NCI-H226 (cell line): ENCODE data around the gene NOX5.
"Not testable (repeated sequence)": the region's sequence is repeated elsewhere in the genome, so short reads cannot be mapped to it uniquely, and the experiment has no call there.

Source experiments
- DNase-seq: peaks from one replicate; pipeline ENCODE4 v3.0.0-alpha.2; 2015

Gene NOX5, protein sequence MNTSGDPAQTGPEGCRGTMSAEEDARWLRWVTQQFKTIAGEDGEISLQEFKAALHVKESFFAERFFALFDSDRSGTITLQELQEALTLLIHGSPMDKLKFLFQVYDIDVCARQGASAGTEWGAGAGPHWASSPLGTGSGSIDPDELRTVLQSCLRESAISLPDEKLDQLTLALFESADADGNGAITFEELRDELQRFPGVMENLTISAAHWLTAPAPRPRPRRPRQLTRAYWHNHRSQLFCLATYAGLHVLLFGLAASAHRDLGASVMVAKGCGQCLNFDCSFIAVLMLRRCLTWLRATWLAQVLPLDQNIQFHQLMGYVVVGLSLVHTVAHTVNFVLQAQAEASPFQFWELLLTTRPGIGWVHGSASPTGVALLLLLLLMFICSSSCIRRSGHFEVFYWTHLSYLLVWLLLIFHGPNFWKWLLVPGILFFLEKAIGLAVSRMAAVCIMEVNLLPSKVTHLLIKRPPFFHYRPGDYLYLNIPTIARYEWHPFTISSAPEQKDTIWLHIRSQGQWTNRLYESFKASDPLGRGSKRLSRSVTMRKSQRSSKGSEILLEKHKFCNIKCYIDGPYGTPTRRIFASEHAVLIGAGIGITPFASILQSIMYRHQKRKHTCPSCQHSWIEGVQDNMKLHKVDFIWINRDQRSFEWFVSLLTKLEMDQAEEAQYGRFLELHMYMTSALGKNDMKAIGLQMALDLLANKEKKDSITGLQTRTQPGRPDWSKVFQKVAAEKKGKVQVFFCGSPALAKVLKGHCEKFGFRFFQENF

DNA sequence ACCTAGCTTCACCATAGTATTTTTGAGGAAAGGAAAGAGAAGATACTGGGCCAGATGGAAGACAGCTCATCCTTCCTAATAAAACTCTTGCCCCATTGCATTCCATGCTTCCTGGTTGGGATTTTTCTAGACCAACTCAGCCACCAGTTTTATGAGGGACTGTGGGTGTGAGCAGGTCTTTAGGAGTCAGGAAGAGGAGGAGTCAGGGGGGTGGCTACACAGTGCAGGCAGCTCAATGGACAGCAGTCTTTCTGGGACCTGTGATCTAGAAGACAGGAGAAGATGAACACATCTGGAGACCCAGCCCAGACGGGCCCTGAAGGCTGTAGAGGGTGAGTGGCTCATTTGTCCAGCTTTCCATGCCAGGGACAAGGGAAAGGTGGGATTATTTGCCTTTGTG lies at the start of gene NOX5:
NOX5 (plus strand) TSS at position 242 of the 400 bp plus-strand sequence; CDS start at position 283, 41 bp downstream.
- DNase-seq, result peak; percentile 60

DNA sequence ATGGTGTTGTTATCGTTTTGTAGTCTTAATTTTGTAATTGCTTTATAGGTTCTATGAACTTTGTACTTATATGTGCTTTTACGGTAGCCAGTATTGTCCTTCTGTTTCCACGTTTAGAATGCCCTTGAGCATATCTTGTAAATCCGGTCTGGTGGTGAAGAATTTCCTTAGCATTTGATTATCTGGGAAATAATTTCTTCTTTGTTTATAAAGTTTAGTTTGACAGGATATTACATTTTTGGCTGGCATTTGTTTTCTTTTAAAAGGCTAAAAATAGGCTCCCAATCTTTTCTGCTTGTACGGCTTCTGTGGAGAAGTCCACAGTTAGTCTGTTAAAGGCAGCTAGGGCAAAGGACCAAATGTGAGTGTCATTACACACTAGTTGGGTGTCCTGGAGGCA lies 47.5 kb upstream of the NOX5 start:
- no peak for DNase-seq

DNA sequence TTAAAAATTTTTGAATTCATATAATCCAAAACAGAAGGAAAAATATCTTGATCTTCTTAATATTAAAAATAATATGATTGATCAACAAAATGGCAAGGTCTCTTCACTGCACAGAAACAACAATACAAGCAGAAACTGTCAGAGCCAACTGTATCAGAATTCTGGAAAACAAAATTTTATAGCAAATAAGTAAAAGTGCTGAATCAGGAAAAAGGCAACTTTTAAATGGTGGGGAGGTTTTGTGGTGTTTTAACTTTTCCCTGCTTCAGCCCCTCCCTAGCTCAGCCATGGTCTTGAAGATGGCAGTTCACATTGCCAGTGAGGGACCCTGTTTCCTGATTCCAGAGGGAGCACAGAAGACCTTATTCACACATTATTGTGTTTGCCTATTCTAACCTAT lies 46.5 kb upstream of the NOX5 start:
- DNase-seq, result no peak

DNA sequence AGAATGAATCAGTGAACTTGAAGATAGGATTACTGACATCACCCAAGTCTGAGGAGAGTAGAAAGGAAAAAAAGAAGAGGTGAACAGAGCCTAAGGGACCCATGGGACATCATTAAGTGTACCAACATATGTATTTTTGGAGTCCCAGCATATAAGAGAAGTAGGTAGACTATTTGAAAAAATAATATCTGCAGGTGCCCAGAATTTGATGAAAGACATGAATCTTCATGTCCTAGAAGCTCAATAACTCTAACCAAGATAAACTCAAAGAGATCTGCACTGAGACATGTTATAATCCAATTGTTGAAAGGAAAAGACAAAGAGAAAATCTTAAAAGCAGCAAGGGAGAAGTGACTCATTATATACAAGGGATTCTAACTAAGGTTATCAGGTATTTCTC lies 45.2 kb upstream of the NOX5 start:
- DNase-seq, result no peak

DNA sequence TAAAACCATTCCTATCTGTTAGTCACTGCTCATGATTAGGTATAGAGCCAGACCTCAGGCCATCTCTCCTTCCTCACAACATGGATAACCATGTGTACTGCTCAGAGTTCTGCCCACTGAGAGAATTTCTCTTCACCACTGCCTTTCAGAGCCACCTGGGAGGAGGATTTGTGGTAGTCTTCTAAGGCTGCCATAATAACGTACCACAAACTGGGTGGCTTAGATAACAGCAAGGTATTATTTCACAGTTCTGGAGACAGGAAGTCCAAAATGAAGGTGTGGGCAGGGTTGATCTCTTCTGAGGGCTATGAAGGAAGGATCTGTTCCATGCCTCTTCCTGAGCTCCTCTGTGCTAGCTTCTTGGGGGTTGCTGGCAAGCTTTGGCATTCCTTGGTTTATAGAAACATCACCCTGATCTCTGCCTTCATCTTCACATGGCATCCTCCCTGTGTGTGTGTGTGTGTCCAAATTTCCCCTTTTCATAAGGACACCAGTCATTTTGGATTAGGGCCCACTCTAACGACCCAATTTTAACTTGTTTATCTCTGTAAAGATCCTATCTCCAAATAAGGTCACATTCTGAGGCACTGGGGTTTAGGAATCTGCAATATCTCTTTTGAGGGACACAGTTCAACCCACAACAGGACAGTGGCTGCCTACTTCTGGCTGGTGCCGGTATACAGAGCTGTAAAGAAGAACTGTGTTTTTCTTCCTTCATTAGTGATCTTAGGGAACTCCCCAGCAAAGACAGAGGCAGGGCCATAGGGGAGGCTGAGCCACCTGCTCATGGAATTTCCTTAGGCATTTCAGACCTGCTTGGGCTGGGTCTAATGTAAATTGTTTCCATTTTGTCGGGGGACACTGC lies 42.1 kb upstream of the NOX5 start:
- no peak for DNase-seq

DNA sequence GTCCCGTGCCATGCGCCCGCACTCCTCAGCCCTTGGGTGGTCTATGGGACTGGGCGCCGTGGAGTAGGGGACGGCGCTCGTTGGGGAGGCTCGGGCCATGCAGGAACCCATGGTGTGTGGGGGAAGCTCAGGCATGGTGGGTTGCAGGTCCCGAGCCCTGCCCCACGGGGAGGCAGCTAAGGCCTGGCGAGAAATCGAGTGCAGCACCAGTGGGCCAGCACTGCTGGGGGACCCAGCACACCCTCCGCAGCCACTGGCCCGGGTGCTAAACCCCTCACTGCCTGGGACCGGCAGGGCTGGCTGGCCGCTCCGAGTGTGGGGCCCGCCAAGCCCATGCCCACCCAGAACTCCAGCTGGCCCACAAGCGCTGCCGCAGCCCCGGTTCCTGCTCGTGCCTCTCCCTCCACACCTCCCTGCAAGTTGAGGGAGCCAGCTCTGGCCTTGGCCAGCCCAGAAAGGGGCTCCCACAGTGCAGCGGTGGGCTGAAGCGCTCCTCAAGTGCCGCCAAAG lies 38.8 kb upstream of the NOX5 start:
- not testable (repeated sequence) for DNase-seq

DNA sequence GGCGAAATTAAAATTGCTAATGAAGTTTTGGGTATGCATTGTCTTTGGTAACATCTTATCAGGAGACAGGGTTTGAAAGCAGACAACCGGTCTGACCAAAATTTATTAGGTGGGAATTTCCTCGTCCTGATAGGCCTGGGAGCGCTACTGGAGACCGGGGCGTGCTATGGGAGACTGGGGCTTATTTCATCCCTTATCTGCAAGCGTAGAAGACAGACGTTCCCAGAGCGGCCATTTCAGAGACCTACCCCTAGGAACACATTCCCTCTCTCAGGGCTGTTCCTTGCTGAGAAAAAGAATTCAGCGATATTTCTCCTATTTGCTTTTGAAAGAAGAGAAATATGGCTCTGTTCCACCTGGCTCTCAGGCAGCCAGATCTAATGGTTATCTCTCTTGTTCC lies 37.1 kb upstream of the NOX5 start:
- not testable (repeated sequence) for DNase-seq

DNA sequence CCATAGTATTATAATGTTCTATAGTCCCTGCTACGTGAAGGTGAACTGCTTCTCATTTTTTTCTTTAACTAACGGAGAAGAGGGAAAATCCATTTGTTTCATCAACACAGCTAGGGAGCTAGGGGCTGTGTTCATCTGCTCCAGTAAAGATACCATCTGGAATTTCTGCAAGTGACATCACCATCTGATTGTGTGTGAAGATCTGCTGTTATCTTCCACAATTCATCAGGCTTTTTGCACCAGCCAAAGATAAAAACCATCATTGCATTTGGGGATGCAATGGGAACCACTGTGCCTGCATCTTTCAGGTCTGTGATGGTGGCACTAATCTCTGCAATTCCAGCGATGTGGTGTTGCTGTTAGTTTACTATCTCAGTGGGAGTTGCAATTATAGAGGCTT lies 35.5 kb upstream of the NOX5 start:
- no peak for DNase-seq

DNA sequence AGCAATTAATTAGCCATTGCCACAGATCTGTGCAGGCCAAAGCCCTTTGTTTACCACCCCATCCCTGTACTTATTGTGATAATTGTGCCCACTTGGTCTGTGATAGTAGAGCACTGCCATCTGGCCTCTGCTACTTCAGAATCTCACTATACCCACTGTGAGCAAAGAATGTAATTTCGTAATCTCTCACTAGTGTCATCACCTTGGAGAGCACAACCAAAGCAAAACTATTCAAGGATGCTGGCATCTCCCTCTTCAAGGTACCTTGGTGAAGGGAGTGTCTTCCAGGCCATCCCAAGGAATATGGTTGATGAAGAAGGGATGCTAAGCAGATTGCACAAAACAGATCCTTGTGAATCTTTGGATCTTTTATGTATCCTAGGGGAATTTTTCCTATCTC lies 34.7 kb upstream of the NOX5 start:
- no peak for DNase-seq

DNA sequence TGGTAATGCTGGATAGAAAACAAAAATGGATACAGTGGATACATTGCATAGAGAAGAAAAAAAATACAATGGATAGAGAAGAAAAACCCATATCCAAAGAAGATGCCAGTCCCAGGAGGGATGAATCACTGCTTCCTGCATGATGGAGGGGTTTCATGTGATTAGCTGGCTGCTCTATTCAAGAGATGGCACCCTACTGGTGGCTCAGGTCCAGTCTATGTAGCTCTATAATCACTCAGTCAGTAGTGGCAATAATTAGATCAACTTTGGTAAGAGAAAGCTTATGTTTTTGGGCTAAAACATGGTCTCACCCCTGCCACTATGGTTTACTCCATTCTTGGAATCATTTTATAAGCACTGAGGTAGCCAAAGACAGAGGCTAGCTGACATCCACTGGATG lies 33.7 kb upstream of the NOX5 start:
- no peak for DNase-seq

DNA sequence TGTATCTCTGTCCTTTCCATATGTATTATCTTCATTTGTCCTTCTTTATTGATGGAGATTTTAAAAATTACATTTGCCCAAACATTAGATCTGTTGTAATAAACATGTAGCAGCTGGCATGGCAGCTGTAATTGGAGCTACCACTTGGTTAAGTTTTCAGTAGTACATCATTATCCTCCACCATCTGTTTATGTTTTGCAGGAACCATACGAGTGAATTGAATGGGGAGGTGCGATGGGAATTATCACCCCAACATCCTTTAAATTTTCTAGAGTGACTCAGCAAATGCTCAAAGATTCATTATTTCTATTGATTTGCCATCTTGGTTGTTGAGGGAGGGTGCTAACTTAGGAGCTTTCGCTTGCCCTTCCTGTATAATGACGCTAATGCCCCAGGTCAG lies 32.6 kb upstream of the NOX5 start:
- DNase-seq, result no peak

DNA sequence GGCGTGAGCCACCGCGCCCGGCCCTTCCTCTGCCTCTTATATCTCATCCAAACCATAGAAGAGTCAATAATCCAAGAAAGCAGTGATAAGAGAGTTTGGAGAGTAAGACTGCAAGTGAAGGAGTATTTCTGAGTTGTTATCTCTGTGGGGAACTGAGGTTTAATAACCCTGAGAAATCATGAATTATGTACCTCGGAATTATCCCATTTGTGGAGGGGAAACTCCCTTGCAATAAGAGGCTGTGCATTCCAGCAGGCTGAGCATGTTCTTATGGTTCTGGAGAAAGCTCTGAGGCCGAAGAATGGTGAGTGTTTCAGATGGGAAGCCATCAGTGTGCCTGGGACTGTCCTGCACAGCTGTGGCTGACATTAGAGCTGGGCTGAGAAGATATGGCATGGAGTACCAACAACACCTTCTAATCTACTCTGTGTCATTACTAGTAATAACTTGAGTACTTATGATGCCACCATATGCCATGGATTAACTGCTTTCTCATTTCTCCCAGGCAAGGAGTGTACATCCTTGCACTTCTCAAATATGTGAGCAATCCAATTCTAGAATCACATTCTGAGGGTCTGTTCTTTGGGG lies 31.4 kb upstream of the NOX5 start:
- DNase-seq, result peak; percentile 53

DNA sequence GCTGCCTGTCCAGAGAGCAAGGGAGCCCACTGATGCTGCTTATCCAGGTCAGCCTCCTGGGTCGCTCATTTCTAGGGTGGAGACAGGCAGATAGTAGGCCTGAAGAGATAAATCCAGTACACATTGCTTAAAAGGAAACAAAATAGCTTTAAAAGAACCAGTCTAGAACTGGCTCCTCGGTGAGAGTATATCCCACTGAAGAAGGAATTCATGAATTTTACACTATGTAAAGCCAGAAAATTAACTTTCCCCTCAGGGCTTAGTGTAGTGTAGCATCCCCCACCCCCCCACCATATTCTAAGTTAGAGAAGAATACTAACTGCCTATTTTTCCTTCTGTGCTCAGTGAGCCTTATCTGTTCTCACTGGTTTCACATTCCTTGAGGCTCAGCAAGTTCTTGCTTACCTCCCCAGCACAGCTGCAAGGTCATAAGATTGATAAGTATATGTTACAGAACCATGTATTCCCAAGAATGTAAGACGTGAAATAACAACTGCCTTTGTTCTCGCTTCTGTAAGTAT lies 30.5 kb upstream of the NOX5 start:
- peak; percentile 90 for DNase-seq

DNA sequence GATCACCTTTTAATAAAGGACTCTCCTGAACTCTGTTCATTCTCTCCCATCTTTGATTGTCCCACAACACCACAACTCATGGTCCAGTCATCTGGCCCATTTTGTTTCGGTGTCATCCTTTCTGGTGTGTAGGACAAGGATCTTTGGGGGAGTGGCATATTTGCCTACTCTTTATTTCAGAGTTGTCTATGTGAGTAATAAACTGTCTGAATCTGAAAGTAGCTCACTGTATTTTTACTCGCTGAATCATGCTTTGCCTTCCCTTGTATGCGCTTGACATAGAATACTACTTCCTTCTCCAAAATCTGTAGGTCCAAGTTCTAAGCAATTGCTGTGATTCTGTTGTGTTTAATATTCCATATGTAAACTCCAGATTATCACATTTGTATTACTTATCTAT lies 29.9 kb upstream of the NOX5 start:
- DNase-seq, result no peak

DNA sequence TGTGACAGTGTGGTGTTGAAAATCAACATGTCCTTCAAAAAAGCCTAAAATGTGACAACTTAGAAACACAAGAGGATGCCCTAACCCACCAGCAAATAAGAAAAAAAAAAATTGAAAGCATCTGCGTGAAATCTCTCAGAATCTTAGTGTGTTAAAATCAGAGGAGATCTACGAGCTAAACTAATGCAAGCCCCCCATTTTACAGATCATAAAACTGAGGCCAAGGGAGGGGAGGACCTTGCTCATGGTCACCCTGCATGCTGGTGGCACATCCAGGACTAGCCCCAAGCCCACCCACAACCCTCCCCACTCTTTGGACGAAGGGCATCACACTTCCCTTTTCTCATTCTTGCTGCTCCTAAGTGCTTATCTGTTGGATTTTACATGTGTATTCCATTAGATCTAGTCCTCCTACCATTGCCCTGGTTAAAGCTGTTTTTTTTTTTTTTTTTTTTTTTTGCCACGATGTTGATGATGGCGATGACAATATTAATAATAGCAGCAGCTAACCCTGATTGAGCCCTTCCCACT lies 29.1 kb upstream of the NOX5 start:
- DNase-seq, result no peak

DNA sequence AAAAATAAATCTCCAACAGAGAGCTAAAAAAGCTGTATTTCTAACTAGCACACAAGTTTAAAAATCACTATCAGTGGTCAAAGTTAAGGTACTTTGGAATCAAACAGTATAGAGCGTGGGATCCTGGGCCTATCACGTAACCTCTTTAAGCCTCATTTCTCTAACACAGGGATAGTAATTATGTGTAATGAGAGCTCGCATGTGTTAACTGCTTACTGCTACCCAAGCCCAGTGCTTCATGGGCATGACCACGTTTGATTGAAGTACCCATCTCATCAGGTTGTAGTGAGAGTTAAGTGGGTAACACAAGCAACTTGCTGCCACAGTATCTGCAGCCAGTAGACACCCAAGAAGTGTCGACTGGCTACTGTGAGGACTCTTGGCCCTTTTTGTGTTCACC lies 28.2 kb upstream of the NOX5 start:
- DNase-seq, result no peak

DNA sequence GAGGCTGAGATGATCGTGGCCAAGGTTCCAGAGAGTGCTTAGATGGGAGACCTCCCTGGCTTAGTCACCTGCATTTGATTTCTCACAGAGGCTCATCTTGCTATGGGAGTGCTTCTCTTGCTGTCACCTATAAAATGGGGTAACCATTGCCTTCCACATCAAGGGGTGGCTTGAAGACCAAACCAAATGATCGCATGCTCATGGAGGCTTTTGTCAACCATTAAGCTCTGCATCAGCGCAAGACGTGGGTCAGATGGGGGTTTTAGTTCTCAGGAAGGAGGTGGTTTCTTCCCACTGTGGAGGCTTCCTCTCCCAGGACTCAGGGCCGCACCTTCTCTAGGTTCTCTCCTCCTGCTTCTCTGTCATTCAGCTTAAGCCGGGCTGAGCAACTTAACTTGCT lies 27.4 kb upstream of the NOX5 start:
- DNase-seq, result no peak

DNA sequence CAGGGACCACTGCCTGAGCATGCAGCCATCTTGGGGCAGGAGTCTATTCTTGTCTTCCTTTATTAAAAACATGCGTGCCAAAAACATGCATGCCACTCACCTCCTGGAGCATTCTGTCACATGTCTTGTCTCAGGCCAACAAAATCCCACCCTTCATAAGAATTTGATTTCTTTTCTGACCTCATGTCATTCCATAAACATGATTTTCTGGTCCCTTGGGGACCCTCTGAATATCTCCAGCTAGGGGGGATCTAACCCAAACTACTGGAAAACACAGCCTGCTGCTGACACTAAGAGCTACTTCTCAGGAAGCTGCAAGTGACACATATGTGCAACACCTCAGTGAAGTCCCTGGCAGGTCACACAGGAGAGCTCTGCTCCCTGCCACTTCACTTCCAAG lies 26.8 kb upstream of the NOX5 start:
- DNase-seq, result no peak

DNA sequence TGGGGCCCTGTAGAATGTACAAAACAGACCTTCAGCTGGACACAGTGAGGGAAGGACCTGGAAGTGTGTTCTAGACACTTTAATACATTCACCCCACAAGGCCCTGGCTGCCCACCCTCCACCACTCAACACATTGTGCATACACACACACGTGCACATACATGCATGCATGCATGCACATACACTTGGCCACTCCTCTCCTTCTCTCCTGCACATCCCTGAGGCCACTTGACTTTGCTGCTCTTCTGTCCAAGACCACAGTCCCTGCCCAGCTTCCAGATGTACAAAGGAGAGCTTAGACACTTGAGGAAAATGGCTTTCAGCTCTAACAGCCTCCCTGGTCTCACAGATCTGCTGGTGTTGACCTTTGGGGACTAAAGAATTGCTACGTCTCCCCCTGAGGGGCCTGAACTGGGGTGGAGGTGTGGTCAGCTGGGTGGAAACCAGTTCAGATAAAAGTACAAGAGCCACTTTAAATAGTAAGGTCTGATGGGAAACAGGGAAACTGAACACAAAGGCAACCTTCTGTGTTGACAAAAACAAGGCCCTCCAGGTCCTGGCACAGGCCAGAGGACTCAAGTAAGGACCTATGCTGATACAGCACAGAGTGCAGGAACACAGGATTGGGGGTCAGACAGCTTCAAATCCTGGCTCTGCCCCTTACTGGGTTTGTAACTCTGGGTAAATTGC lies 24.8 kb upstream of the NOX5 start:
- no peak for DNase-seq

DNA sequence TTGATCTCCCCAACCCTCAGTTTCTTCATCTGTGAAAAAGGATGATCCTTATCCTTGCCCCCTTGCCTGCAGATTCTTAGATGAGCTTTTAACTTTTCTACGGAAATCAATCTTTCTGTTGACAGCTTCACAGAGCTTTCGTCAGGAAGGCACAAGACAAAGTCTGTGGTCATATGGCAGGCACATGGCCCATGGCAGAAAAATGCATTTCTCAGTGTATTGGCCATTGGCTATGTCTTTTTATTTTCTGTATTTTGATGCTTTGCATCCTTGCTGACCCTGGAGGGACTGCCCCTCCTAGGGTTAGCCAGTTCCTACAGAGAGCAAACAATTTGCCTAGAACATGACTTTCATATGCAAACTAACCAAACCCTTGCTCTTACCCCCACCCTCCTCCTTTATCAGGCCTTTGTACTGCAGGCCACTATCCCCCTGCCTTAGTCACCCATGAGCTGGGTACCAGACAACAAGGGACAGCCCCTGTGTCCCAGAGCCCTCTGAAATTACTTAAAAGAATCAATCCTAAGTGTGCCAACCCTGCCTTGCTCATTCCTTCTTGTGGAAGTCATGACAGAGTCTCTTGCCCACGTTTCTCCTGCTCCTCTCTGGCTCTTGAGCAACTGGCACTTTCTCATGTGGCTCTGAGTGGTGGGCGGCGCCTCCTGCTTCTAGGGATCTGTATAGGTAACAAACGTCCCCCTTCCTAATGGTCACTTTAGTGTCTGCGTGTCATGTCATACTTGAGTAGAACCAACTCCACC lies 24.1 kb upstream of the NOX5 start:
- DNase-seq, result no peak

DNA sequence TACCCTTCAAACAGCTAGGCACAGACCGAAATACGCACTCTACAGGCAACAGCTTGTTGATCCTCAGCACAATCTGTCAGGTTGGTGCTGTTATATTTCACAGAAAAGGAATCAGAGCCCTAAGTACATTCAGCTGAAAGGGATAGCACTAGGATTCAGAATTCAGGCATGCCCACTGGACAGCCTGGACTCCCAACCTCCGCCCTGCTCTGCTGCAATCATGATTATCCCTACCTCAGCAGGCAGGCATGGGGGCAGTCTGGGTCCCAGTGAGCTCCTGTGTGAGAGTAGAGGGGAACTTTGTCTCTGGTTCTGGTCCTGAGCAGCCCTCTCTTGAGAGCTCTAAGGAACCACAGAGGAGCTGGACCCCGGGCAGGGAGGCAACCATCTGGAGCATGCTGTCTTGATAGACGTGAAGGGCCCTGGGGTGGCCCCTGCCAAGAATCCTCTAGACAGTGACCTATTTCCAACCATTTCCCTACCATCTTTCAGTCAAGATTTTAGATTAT lies 23.4 kb upstream of the NOX5 start:
- DNase-seq, result no peak
